Left kidney (tissue), 2 donors: ENCODE results near the gene SLC35B1. TPM values are rescaled to one million over a fixed set of nuclear protein-coding genes. Genes with fewer than 3 reads are reported as not detected.
A peak's percentile ranks its signal among the peaks of the same experiment; 100 is the strongest.
"Not testable (repeated sequence)": the region's sequence is repeated elsewhere in the genome, so short reads cannot be mapped to it uniquely, and the experiment has no call there.

Source experiments
- DNase-seq: peaks from one replicate; pipeline ENCODE4 v3.0.0-alpha.2; 2013
- polyA plus RNA-seq: library from polyadenylated mRNA; unstranded; fragments of 120-200 nt; gene quantifications from one replicate; pipeline ENCODE4 v1.2.1, GENCODE V29; 2013; ENCODE audit not compliant: insufficient read length

The SLC35B1 gene
- polyA plus RNA-seq, 1 donor = 83.3 TPM

- no peak for DNase-seq
Measured at GRCh38 chr17:49738456-49739163, 30.8 kb upstream of the SLC35B1 start.

GRCh38 chr17:49734515-49735490 is 27.0 kb upstream of the SLC35B1 start:
- no peak for DNase-seq

GRCh38 chr17:49731435-49731831 is 23.7 kb upstream of the SLC35B1 start:
- DNase-seq = no peak

GRCh38 chr17:49730785-49731434 is 23.1 kb upstream of the SLC35B1 start:
- DNase-seq = no peak

GRCh38 chr17:49730078-49730784 is 22.5 kb upstream of the SLC35B1 start:
- peak; percentile 39 for DNase-seq

- no peak for DNase-seq
Measured at GRCh38 chr17:49729069-49729468, 21.3 kb upstream of the SLC35B1 start.

- DNase-seq = no peak
Measured at GRCh38 chr17:49728425-49728824, 20.7 kb upstream of the SLC35B1 start.

GRCh38 chr17:49727380-49727779 is 19.6 kb upstream of the SLC35B1 start:
- DNase-seq = no peak

GRCh38 chr17:49725452-49726130 is 17.8 kb upstream of the SLC35B1 start:
- no peak for DNase-seq

GRCh38 chr17:49724552-49724951 is 16.8 kb upstream of the SLC35B1 start:
- not testable (repeated sequence) for DNase-seq

GRCh38 chr17:49723423-49723822 is 15.7 kb upstream of the SLC35B1 start:
- peak; percentile 64 for DNase-seq

- no peak for DNase-seq
Measured at GRCh38 chr17:49722066-49722465, 14.3 kb upstream of the SLC35B1 start.

- DNase-seq = no peak
Measured at GRCh38 chr17:49717371-49717861, 9.7 kb upstream of the SLC35B1 start.

GRCh38 chr17:49716668-49717364 is 9.1 kb upstream of the SLC35B1 start:
- no peak for DNase-seq

- no peak for DNase-seq
Measured at GRCh38 chr17:49715717-49716279, 8.0 kb upstream of the SLC35B1 start.

GRCh38 chr17:49715216-49715615 is 7.5 kb upstream of the SLC35B1 start:
- no peak for DNase-seq

GRCh38 chr17:49708515-49709183 is 885 bp upstream of the SLC35B1 start:
- DNase-seq = no peak

GRCh38 chr17:49707246-49707607 is 537 bp downstream of the SLC35B1 start:
- no peak for DNase-seq

GRCh38 chr17:49705254-49705653 is 2.5 kb downstream of the SLC35B1 start:
- no peak for DNase-seq
